Activated CD4-positive, alpha-beta T cell treated with anti-CD3 and anti-CD28 coated beads, Interleukin-2, amount 10 ng/mL, durations not matched to agents 7 days and 5 days (primary cell): Measurements from ENCODE around the gene BCAS3. TPM values are rescaled to one million over a fixed set of nuclear protein-coding genes. Genes with fewer than 3 reads are reported as not detected.
"Not testable (repeated sequence)": the region's sequence is repeated elsewhere in the genome, so short reads cannot be mapped to it uniquely, and the experiment has no call there.

ENCODE experiments used
- CTCF ChIA-PET: fragments of 350-600 bp; sonication (Branson Sonifier 250); formaldehyde crosslinking; loops from one replicate; lab custom pipeline; 2021; ENCODE audit warnings: antibody characterized with exemption; lab: Charles Lee
- POLR2A ChIA-PET: fragments of 350-600 bp; sonication (Branson Sonifier 250); formaldehyde crosslinking; loops from one replicate; lab custom pipeline; 2021; ENCODE audit warnings: antibody characterized with exemption; lab: Charles Lee
- DNase-seq: peaks from one replicate; pipeline ENCODE4 v3.0.0-alpha.2; 2020
- H3K27ac Mint-ChIP-seq: one replicate; pipeline ENCODE4 v1.8.0; 2021; ENCODE audit warnings: mild to moderate bottlenecking, moderate library complexity, mixed read lengths
- H3K27me3 Mint-ChIP-seq: one replicate; pipeline ENCODE4 v1.8.0; 2021; ENCODE audit warnings: mixed read lengths
- H3K36me3 Mint-ChIP-seq: one replicate; pipeline ENCODE4 v1.8.0; 2021; ENCODE audit warnings: low read depth, mixed read lengths
- H3K4me1 Mint-ChIP-seq: one replicate; pipeline ENCODE4 v1.8.0; 2021; ENCODE audit warnings: mixed read lengths
- H3K4me3 Mint-ChIP-seq: one replicate; pipeline ENCODE4 v1.8.0; 2021; ENCODE audit warnings: mild to moderate bottlenecking, moderate library complexity, mixed read lengths
- H3K9me3 Mint-ChIP-seq: one replicate; pipeline ENCODE4 v1.8.0; 2021; ENCODE audit warnings: mixed read lengths
- total RNA-seq, 2 experiments: library from RNA; stranded (reverse); gene quantifications; one replicate each; pipeline ENCODE4 v1.2.3, GENCODE V29; 2021

BCAS3 gene
- total RNA-seq, 2 experiments from 2014 or later = 15.5 to 16.4 TPM

- Mint-ChIP-seq H3K4me3 (no peak overlapping the region), H3K27me3 (no peaks in the 10 kb centered on the region), H3K9me3 (no peaks in the 10 kb centered on the region), H3K4me1 (no peaks in the 10 kb centered on the region), H3K27ac (no peak overlapping the region), H3K36me3 (no peaks in the 10 kb centered on the region)
- no peak for DNase-seq
- ChIA-PET CTCF (no interaction called here), POLR2A (no interaction called here)
These were observed 228.1 kb downstream of the BCAS3 start for GRCh38 chr17:60905709-60906108.

GRCh38 chr17:60908324-60908723 lies 230.7 kb downstream of the BCAS3 start:
- no peak for DNase-seq
- H3K27me3 Mint-ChIP-seq = no peaks in the 10 kb centered on the region
- POLR2A ChIA-PET = no interaction called here
- H3K4me3 Mint-ChIP-seq = no peak overlapping the region
- no peak overlapping the region for H3K27ac Mint-ChIP-seq
- no peaks in the 10 kb centered on the region for H3K36me3 Mint-ChIP-seq
- CTCF ChIA-PET = no interaction called here
- no peaks in the 10 kb centered on the region for H3K4me1 Mint-ChIP-seq
- H3K9me3 Mint-ChIP-seq = no peaks in the 10 kb centered on the region

- no peak overlapping the region for H3K4me3 Mint-ChIP-seq
- no peak for DNase-seq
- no peak overlapping the region for H3K27ac Mint-ChIP-seq
- POLR2A ChIA-PET = no interaction called here
- no peaks in the 10 kb centered on the region for H3K27me3 Mint-ChIP-seq
- CTCF ChIA-PET = interaction anchor here (0.5 kb wide), 1 partner anchor 216 kb away, joined by 3 read pairs; no protein-coding TSS in a partner anchor
- no peaks in the 10 kb centered on the region for H3K4me1 Mint-ChIP-seq
- no peaks in the 10 kb centered on the region for H3K36me3 Mint-ChIP-seq
- H3K9me3 Mint-ChIP-seq = no peaks in the 10 kb centered on the region
These were observed 231.8 kb downstream of the BCAS3 start for GRCh38 chr17:60909405-60909804.

- DNase-seq = no peak
- Mint-ChIP-seq H3K4me1 (no peaks in the 10 kb centered on the region), H3K27me3 (no peaks in the 10 kb centered on the region), H3K4me3 (no peak overlapping the region), H3K9me3 (no peaks in the 10 kb centered on the region), H3K27ac (no peak overlapping the region), H3K36me3 (no peaks in the 10 kb centered on the region)
- ChIA-PET POLR2A (no interaction called here), CTCF (no interaction called here)
These were observed 232.8 kb downstream of the BCAS3 start for GRCh38 chr17:60910415-60910814.

GRCh38 chr17:60914078-60914477 lies 236.4 kb downstream of the BCAS3 start:
- Mint-ChIP-seq H3K9me3 (peaks cover 6% of the 10 kb centered on the region), H3K36me3 (no peaks in the 10 kb centered on the region), H3K27me3 (no peaks in the 10 kb centered on the region), H3K27ac (no peak overlapping the region), H3K4me3 (no peak overlapping the region), H3K4me1 (no peaks in the 10 kb centered on the region)
- no peak for DNase-seq
- ChIA-PET CTCF (no interaction called here), POLR2A (no interaction called here)

- Mint-ChIP-seq H3K36me3 (no peaks in the 10 kb centered on the region), H3K9me3 (peaks cover 6% of the 10 kb centered on the region), H3K4me1 (no peaks in the 10 kb centered on the region), H3K27me3 (no peaks in the 10 kb centered on the region), H3K27ac (no peak overlapping the region), H3K4me3 (no peak overlapping the region)
- ChIA-PET POLR2A (no interaction called here), CTCF (no interaction called here)
- no peak for DNase-seq
These were observed 238.4 kb downstream of the BCAS3 start for GRCh38 chr17:60916043-60916442.

- Mint-ChIP-seq H3K36me3 (no peaks in the 10 kb centered on the region), H3K4me3 (no peak overlapping the region), H3K4me1 (no peaks in the 10 kb centered on the region), H3K9me3 (peaks cover 6% of the 10 kb centered on the region), H3K27ac (no peak overlapping the region), H3K27me3 (no peaks in the 10 kb centered on the region)
- DNase-seq = no peak
- ChIA-PET CTCF (no interaction called here), POLR2A (no interaction called here)
These were observed 242.5 kb downstream of the BCAS3 start for GRCh38 chr17:60920107-60920506.

GRCh38 chr17:60923000-60923399 lies 245.3 kb downstream of the BCAS3 start:
- H3K27ac Mint-ChIP-seq = no peak overlapping the region
- H3K36me3 Mint-ChIP-seq = no peaks in the 10 kb centered on the region
- no peak overlapping the region for H3K4me3 Mint-ChIP-seq
- DNase-seq = no peak
- no peaks in the 10 kb centered on the region for H3K27me3 Mint-ChIP-seq
- no peaks in the 10 kb centered on the region for H3K9me3 Mint-ChIP-seq
- CTCF ChIA-PET = interaction anchor here (0.6 kb wide), 1 partner anchor 1999 kb away, joined by 3 read pairs; no protein-coding TSS in a partner anchor
- POLR2A ChIA-PET = no interaction called here
- H3K4me1 Mint-ChIP-seq = no peaks in the 10 kb centered on the region

- H3K4me3 Mint-ChIP-seq = no peak overlapping the region
- no peak for DNase-seq
- H3K27ac Mint-ChIP-seq = no peak overlapping the region
- no peaks in the 10 kb centered on the region for H3K4me1 Mint-ChIP-seq
- ChIA-PET POLR2A (no interaction called here), CTCF (no interaction called here)
- H3K27me3 Mint-ChIP-seq = no peaks in the 10 kb centered on the region
- H3K36me3 Mint-ChIP-seq = no peaks in the 10 kb centered on the region
- H3K9me3 Mint-ChIP-seq = no peaks in the 10 kb centered on the region
These were observed 249.0 kb downstream of the BCAS3 start for GRCh38 chr17:60926466-60927183.

GRCh38 chr17:60933739-60934138 lies 256.1 kb downstream of the BCAS3 start:
- CTCF ChIA-PET = no interaction called here
- Mint-ChIP-seq H3K4me3 (no peak overlapping the region), H3K36me3 (no peaks in the 10 kb centered on the region), H3K9me3 (no peaks in the 10 kb centered on the region), H3K4me1 (no peaks in the 10 kb centered on the region), H3K27me3 (no peaks in the 10 kb centered on the region), H3K27ac (no peak overlapping the region)
- POLR2A ChIA-PET = no interaction called here
- DNase-seq = no peak

GRCh38 chr17:60934723-60935122 lies 257.1 kb downstream of the BCAS3 start:
- H3K36me3 Mint-ChIP-seq = no peaks in the 10 kb centered on the region
- H3K4me1 Mint-ChIP-seq = no peaks in the 10 kb centered on the region
- no peaks in the 10 kb centered on the region for H3K9me3 Mint-ChIP-seq
- no peaks in the 10 kb centered on the region for H3K27me3 Mint-ChIP-seq
- ChIA-PET POLR2A (no interaction called here), CTCF (no interaction called here)
- no peak overlapping the region for H3K27ac Mint-ChIP-seq
- H3K4me3 Mint-ChIP-seq = no peak overlapping the region
- no peak for DNase-seq

- POLR2A ChIA-PET, H3K4me3 Mint-ChIP-seq, H3K4me1 Mint-ChIP-seq, H3K9me3 Mint-ChIP-seq, H3K27me3 Mint-ChIP-seq, CTCF ChIA-PET, H3K36me3 Mint-ChIP-seq, H3K27ac Mint-ChIP-seq, DNase-seq: not testable (repeated sequence)
These were observed 258.3 kb downstream of the BCAS3 start for GRCh38 chr17:60935991-60936390.

- ChIA-PET CTCF (interaction anchor here (0.9 kb wide), 1 partner anchor 32 kb away, joined by 3 read pairs; no protein-coding TSS in a partner anchor), POLR2A (no interaction called here)
- no peaks in the 10 kb centered on the region for H3K27me3 Mint-ChIP-seq
These were observed 261.7 kb downstream of the BCAS3 start for GRCh38 chr17:60939318-60939717.

GRCh38 chr17:60941028-60941427 lies 263.4 kb downstream of the BCAS3 start:
- no peaks in the 10 kb centered on the region for H3K36me3 Mint-ChIP-seq
- H3K4me3 Mint-ChIP-seq = no peak overlapping the region
- no peaks in the 10 kb centered on the region for H3K27me3 Mint-ChIP-seq
- H3K27ac Mint-ChIP-seq = no peak overlapping the region
- no peak for DNase-seq
- H3K4me1 Mint-ChIP-seq = no peaks in the 10 kb centered on the region
- CTCF ChIA-PET = interaction anchor here (1.0 kb wide), 1 partner anchor 9 kb away, joined by 3 read pairs; no protein-coding TSS in a partner anchor
- H3K9me3 Mint-ChIP-seq = no peaks in the 10 kb centered on the region
- POLR2A ChIA-PET = interaction anchor here (0.6 kb wide), 1 partner anchor 509 kb away, joined by 4 read pairs; no protein-coding TSS in a partner anchor

More at GRCh38 chr17:60939318-60939717, 261.7 kb downstream of the BCAS3 start:
- Mint-ChIP-seq H3K4me3 (no peak overlapping the region), H3K36me3 (no peaks in the 10 kb centered on the region), H3K9me3 (no peaks in the 10 kb centered on the region), H3K4me1 (no peaks in the 10 kb centered on the region), H3K27ac (no peak overlapping the region)
- no peak for DNase-seq
